HEK293 (cell line): ENCODE measurements around the gene RNF4.
A peak's percentile ranks its signal among the peaks of the same experiment; 100 is the strongest.

Experiments
- GLI2 ChIP-seq: fragments of 450-650 bp; formaldehyde crosslinking; IDR thresholded peaks from 2 replicates; pipeline ENCODE4; 2017; ENCODE audit warnings: missing biosample characterization, missing genetic modification characterization, low read depth, borderline replicate concordance
- GLIS1 ChIP-seq: fragments of 450-650 bp; formaldehyde crosslinking; IDR thresholded peaks from 2 replicates; pipeline ENCODE4 v1.5.1; 2016; ENCODE audit warnings: missing biosample characterization, missing genetic modification characterization
- GLIS2 ChIP-seq: fragments of 450-650 bp; formaldehyde crosslinking; IDR thresholded peaks from 2 replicates; pipeline ENCODE4 v1.5.1; 2016; ENCODE audit warnings: missing biosample characterization, missing genetic modification characterization
- HOXC10 ChIP-seq: sonication (generic); formaldehyde crosslinking; IDR thresholded peaks from 2 replicates; pipeline ENCODE4 v1.8.1; 2023; ENCODE audit warnings: mild to moderate bottlenecking, missing genetic modification reagents
- OSR2 ChIP-seq: fragments of 450-650 bp; formaldehyde crosslinking; IDR thresholded peaks from 2 replicates; pipeline ENCODE4 v1.5.1; 2016; ENCODE audit warnings: missing biosample characterization, missing genetic modification characterization
- OVOL3 ChIP-seq: fragments of 450-650 bp; formaldehyde crosslinking; IDR thresholded peaks from 2 replicates; pipeline ENCODE4 v1.5.1; 2016; ENCODE audit warnings: missing biosample characterization, missing genetic modification characterization
- TRIM28 ChIP-seq: IDR thresholded peaks from 2 replicates; pipeline ENCODE4 v1.6.1; 2011; ENCODE audit warnings: low read length, control low read depth, borderline replicate concordance
- ZBTB8A ChIP-seq: fragments of 450-650 bp; formaldehyde crosslinking; IDR thresholded peaks from 2 replicates; pipeline ENCODE4 v1.5.1; 2016; ENCODE audit warnings: missing biosample characterization, missing genetic modification characterization
- ZEB2 ChIP-seq: fragments of 450-650 bp; formaldehyde crosslinking; IDR thresholded peaks from 2 replicates; pipeline ENCODE4 v1.5.1; 2016; ENCODE audit warnings: missing biosample characterization, missing genetic modification characterization
- ZIC2 ChIP-seq: fragments of 450-650 bp; formaldehyde crosslinking; IDR thresholded peaks from 2 replicates; pipeline ENCODE4 v1.5.1; 2016; ENCODE audit warnings: missing biosample characterization, missing genetic modification characterization
- ZNF112 ChIP-seq: fragments of 450-650 bp; formaldehyde crosslinking; IDR thresholded peaks from 2 replicates; pipeline ENCODE4 v1.5.0; 2017; ENCODE audit warnings: missing biosample characterization, missing genetic modification characterization
- ZNF138 ChIP-seq: fragments of 450-650 bp; formaldehyde crosslinking; IDR thresholded peaks from 2 replicates; pipeline ENCODE4 v1.5.1; 2016; ENCODE audit warnings: missing biosample characterization, missing genetic modification characterization, borderline replicate concordance
- ZNF211 ChIP-seq: fragments of 450-650 bp; formaldehyde crosslinking; IDR thresholded peaks from 2 replicates; pipeline ENCODE4 v1.5.1; 2016; ENCODE audit warnings: low read depth, missing biosample characterization, missing genetic modification characterization
- ZNF221 ChIP-seq: fragments of 450-650 bp; formaldehyde crosslinking; IDR thresholded peaks from 2 replicates; pipeline ENCODE4 v1.5.1; 2017; ENCODE audit warnings: missing biosample characterization, missing genetic modification characterization, borderline replicate concordance
- ZNF37A ChIP-seq: fragments of 450-650 bp; IDR thresholded peaks from 2 replicates; pipeline ENCODE4 v1.5.1; 2018; ENCODE audit warnings: missing biosample characterization, missing genetic modification characterization
- ZNF561 ChIP-seq: fragments of 450-650 bp; IDR thresholded peaks from 2 replicates; pipeline ENCODE4 v1.5.1; 2018; ENCODE audit warnings: missing biosample characterization, missing genetic modification characterization, borderline replicate concordance
- ZNF660 ChIP-seq: fragments of 450-650 bp; IDR thresholded peaks from 2 replicates; pipeline ENCODE4 v1.5.1; 2018; ENCODE audit warnings: missing biosample characterization, mild to moderate bottlenecking, missing genetic modification characterization
- TF ChIP-seq, protein P1 (sequence below): fragments of 450-650 bp; formaldehyde crosslinking; IDR thresholded peaks from 2 replicates; pipeline ENCODE4 v1.5.1; 2017; ENCODE audit warnings: missing biosample characterization, missing genetic modification characterization
- TF ChIP-seq, protein P2 (sequence below): fragments of 450-650 bp; formaldehyde crosslinking; optimal IDR thresholded peaks from 2 replicates; pipeline ENCODE3; 2016; ENCODE audit warnings: missing biosample characterization, mild to moderate bottlenecking, missing genetic modification characterization
- TF ChIP-seq, protein P3 (sequence below): fragments of 450-650 bp; formaldehyde crosslinking; IDR thresholded peaks from 2 replicates; pipeline ENCODE4 v1.5.1; 2017; ENCODE audit warnings: missing biosample characterization, missing genetic modification characterization
- TF ChIP-seq, protein P4 (sequence below): fragments of 450-650 bp; formaldehyde crosslinking; IDR thresholded peaks from 2 replicates; pipeline ENCODE4 v1.5.1; 2016; ENCODE audit warnings: missing biosample characterization, missing genetic modification characterization
- TF ChIP-seq, protein P5 (sequence below): fragments of 450-650 bp; formaldehyde crosslinking; IDR thresholded peaks from 2 replicates; pipeline ENCODE4 v1.5.1; 2016; ENCODE audit warnings: missing biosample characterization, missing genetic modification characterization, low read depth

The RNF4 gene

DNA sequence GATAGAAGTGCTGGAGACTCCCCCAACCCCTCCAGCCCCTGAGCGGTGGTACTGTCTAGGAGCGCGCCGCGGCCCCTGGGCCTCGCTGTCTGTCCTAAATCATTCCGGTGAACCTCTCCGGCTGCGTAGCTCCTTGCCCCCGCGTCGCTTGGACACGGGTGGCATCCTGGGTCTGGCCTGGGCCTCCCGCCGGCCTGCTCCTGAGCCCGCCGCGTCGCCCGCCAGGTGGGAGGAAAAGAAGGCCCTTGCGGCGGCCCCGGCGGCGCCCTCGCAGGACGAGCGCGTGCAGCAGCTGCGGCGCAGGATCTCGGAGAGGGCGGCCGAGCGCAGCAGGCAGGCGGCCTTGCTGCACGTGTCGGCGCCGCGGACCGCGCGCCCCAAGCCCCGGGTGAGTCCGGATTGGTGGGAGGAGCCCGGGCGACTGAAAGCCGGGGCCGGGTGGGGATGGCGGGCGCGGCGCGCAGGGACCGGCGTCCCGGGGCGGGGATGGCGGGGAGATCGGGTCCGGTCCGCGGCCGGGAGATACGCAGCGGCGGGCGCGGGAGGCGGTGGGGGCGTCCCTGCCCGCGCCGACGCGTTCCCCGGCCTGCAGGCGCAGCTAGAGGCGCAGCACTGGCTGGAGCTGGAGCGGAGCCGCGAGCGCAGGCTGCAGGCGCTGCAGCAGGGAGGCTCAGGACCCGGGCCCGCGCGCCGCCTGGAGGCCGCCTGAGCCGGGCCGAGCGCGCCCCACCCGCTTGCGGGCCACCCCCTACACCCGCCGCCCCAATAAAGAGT, 6.5 kb upstream of the RNF4 start (continued):
- TF ChIP-seq, protein P1, sequence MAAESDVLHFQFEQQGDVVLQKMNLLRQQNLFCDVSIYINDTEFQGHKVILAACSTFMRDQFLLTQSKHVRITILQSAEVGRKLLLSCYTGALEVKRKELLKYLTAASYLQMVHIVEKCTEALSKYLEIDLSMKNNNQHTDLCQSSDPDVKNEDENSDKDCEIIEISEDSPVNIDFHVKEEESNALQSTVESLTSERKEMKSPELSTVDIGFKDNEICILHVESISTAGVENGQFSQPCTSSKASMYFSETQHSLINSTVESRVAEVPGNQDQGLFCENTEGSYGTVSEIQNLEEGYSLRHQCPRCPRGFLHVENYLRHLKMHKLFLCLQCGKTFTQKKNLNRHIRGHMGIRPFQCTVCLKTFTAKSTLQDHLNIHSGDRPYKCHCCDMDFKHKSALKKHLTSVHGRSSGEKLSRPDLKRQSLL (tag by site-specific recombination), result peak; percentile 49; the same call in 1 of the 2 replicates
- TF ChIP-seq, protein P2, sequence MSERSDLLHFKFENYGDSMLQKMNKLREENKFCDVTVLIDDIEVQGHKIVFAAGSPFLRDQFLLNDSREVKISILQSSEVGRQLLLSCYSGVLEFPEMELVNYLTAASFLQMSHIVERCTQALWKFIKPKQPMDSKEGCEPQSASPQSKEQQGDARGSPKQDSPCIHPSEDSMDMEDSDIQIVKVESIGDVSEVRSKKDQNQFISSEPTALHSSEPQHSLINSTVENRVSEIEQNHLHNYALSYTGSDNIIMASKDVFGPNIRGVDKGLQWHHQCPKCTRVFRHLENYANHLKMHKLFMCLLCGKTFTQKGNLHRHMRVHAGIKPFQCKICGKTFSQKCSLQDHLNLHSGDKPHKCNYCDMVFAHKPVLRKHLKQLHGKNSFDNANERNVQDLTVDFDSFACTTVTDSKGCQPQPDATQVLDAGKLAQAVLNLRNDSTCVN (tag by site-specific recombination), result peak; percentile 53
- no peak for TF ChIP-seq ZNF138 (tag by site-specific recombination)
- TF ChIP-seq ZIC2 (tag by site-specific recombination), result peak; percentile 89
- peak; percentile 38; the same call in 1 of the 2 replicates for TF ChIP-seq GLIS1 (tag by site-specific recombination)
- TF ChIP-seq HOXC10 (CRISPR knock-in tag), result no peak
- no peak for TF ChIP-seq ZNF37A (tag by site-specific recombination)
- no peak for TF ChIP-seq OVOL3 (tag by site-specific recombination)
- no peak for TF ChIP-seq ZNF221 (tag by site-specific recombination)
- no peak for TF ChIP-seq TRIM28
- TF ChIP-seq, protein P3, sequence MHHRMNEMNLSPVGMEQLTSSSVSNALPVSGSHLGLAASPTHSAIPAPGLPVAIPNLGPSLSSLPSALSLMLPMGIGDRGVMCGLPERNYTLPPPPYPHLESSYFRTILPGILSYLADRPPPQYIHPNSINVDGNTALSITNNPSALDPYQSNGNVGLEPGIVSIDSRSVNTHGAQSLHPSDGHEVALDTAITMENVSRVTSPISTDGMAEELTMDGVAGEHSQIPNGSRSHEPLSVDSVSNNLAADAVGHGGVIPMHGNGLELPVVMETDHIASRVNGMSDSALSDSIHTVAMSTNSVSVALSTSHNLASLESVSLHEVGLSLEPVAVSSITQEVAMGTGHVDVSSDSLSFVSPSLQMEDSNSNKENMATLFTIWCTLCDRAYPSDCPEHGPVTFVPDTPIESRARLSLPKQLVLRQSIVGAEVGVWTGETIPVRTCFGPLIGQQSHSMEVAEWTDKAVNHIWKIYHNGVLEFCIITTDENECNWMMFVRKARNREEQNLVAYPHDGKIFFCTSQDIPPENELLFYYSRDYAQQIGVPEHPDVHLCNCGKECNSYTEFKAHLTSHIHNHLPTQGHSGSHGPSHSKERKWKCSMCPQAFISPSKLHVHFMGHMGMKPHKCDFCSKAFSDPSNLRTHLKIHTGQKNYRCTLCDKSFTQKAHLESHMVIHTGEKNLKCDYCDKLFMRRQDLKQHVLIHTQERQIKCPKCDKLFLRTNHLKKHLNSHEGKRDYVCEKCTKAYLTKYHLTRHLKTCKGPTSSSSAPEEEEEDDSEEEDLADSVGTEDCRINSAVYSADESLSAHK, result no peak
- TF ChIP-seq ZBTB8A (tag by site-specific recombination), result peak; percentile 57
- TF ChIP-seq ZNF112 (tag by site-specific recombination), result no peak
- no peak for TF ChIP-seq GLI2
- TF ChIP-seq, protein P4, sequence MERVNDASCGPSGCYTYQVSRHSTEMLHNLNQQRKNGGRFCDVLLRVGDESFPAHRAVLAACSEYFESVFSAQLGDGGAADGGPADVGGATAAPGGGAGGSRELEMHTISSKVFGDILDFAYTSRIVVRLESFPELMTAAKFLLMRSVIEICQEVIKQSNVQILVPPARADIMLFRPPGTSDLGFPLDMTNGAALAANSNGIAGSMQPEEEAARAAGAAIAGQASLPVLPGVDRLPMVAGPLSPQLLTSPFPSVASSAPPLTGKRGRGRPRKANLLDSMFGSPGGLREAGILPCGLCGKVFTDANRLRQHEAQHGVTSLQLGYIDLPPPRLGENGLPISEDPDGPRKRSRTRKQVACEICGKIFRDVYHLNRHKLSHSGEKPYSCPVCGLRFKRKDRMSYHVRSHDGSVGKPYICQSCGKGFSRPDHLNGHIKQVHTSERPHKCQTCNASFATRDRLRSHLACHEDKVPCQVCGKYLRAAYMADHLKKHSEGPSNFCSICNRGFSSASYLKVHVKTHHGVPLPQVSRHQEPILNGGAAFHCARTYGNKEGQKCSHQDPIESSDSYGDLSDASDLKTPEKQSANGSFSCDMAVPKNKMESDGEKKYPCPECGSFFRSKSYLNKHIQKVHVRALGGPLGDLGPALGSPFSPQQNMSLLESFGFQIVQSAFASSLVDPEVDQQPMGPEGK (tag by site-specific recombination), result no peak
- TF ChIP-seq, protein P5, sequence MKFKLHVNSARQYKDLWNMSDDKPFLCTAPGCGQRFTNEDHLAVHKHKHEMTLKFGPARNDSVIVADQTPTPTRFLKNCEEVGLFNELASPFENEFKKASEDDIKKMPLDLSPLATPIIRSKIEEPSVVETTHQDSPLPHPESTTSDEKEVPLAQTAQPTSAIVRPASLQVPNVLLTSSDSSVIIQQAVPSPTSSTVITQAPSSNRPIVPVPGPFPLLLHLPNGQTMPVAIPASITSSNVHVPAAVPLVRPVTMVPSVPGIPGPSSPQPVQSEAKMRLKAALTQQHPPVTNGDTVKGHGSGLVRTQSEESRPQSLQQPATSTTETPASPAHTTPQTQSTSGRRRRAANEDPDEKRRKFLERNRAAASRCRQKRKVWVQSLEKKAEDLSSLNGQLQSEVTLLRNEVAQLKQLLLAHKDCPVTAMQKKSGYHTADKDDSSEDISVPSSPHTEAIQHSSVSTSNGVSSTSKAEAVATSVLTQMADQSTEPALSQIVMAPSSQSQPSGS (tag by site-specific recombination), result no peak
- 0 out of 2 replicates have a peak, but pooled peaks have one; percentile 9 for TF ChIP-seq GLIS2 (tag by site-specific recombination)
- no peak for TF ChIP-seq ZEB2
- 0 out of 2 replicates have a peak, but pooled peaks have one; percentile 39 for TF ChIP-seq ZNF561 (tag by site-specific recombination)
- peak; percentile 56; the same call in 1 of the 2 replicates for TF ChIP-seq ZNF660 (tag by site-specific recombination)
- TF ChIP-seq OSR2 (tag by site-specific recombination), result no peak
- no peak for TF ChIP-seq ZNF211
